ENCODE measurements around the gene IRX4. TPM values are rescaled to one million over a fixed set of nuclear protein-coding genes. Genes with fewer than 3 reads are reported as not detected.

IRX4 gene
- total and polyA plus RNA-seq, 2 donors (not counting 3 experiments of a cell fraction or from before 2014, with no cell fraction given), result not detected

DNA sequence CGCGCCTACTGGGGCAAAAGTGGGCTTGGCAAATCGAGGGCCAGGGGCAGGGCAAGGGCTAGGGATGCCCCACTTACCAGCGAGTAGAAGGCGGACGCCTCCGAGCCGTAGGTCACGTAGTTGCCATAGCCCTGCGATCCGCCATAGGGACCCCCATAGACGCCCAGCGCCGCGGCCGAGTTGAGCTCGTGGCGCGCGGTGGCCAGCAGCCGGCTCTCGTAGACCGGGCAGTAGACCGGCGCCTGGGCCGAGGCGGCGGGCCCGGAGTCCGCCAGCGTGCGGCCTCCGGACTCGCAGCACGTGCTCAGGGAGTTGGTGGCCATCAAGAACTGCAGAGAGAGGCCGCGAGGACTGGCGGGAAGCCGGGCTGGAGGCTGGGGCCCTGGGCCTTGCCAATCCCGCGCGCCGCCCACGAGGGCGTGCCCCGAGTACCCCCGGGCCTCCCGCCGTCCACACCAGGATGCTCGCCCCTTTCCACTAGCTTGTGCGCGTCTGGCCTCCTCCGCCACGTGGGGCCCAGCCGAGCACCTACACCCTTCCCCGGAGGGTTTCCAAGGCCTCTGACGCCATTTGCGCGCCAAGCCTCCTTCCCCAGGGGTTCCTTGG, 891 bp downstream of the IRX4 start:
- H3K4me1 ChIP-seq (ENCODE audit: control insufficient read depth, extremely low read depth, insufficient read depth, low read length), result no peaks in the 10 kb centered on the region
- H3K27me3 ChIP-seq (ENCODE audit: control insufficient read depth in 2 of 2, insufficient read depth in 2 of 2, low read length in 2 of 2), result peaks cover 75 to 94% of the 10 kb centered on the region in 2 experiments
- TF ChIP-seq EZH2 (IDR thresholded peaks at IDR 0.05; ENCODE audit: borderline replicate concordance, low read depth, low read length, severe bottlenecking) (no peak), POLR2A (IDR thresholded peaks at IDR 0.05; ENCODE audit: low read depth, low read length) (no peak), POLR2AphosphoS5 (IDR thresholded peaks at IDR 0.05; ENCODE audit: insufficient read depth, low read depth, low read length) (no peak), MYC (IDR thresholded peaks at IDR 0.05; ENCODE audit: low read depth, low read length) (no peak), FOS (IDR thresholded peaks at IDR 0.05; ENCODE audit: borderline replicate concordance, insufficient read depth, low read length) (no peak), JUN (IDR thresholded peaks at IDR 0.05; ENCODE audit: borderline replicate concordance, insufficient read depth, insufficient read length, low read depth) (no peak), MAX (IDR thresholded peaks at IDR 0.05; ENCODE audit: insufficient read depth, insufficient read length) (no peak), GATA2 (IDR thresholded peaks at IDR 0.05; ENCODE audit: insufficient read depth, insufficient read length, low read depth, low read length) (no peak)
- TF ChIP-seq, protein P1, sequence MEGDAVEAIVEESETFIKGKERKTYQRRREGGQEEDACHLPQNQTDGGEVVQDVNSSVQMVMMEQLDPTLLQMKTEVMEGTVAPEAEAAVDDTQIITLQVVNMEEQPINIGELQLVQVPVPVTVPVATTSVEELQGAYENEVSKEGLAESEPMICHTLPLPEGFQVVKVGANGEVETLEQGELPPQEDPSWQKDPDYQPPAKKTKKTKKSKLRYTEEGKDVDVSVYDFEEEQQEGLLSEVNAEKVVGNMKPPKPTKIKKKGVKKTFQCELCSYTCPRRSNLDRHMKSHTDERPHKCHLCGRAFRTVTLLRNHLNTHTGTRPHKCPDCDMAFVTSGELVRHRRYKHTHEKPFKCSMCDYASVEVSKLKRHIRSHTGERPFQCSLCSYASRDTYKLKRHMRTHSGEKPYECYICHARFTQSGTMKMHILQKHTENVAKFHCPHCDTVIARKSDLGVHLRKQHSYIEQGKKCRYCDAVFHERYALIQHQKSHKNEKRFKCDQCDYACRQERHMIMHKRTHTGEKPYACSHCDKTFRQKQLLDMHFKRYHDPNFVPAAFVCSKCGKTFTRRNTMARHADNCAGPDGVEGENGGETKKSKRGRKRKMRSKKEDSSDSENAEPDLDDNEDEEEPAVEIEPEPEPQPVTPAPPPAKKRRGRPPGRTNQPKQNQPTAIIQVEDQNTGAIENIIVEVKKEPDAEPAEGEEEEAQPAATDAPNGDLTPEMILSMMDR (IDR thresholded peaks at IDR 0.05; ENCODE audit: extremely low read depth in 1 of 2, insufficient read depth in 1 of 2, low read depth in 1 of 2, low read length in 2 of 2), result no peak
- no peak overlapping the region for H3K27ac ChIP-seq (ENCODE audit: insufficient read depth, low read depth, low read length)
- no peak overlapping the region for H3K4me3 ChIP-seq (replicated peaks in 1 of 3; ENCODE audit: insufficient read depth in 1 of 3, low read depth in 1 of 3, low read length in 3 of 3)
- intact Hi-C loops (cut with micrococcal nuclease) (no loop called here), dilution Hi-C loops (cut with MboI; ENCODE audit: extremely low pct_ligation_motif_present, low sequenced_read_pairs) (no loop called here)
- no TSS peak for BruUV-seq (replicated peaks)
- POLR2A ChIA-PET, result no interaction called here
- no peak for DNase-seq (ENCODE audit: low read depth, low spot score)
- no peak for FAIRE-seq
- H3K36me3 ChIP-seq (ENCODE audit: control insufficient read depth in 2 of 2, extremely low read depth in 1 of 2, insufficient read depth in 2 of 2, low read length in 2 of 2), result no peaks in the 10 kb centered on the region
- H4K20me1 ChIP-seq (replicated peaks; ENCODE audit: control insufficient read depth, extremely low read depth, insufficient read depth, low read length), result no peaks in the 10 kb centered on the region
- no peak overlapping the region for H3K4me2 ChIP-seq (ENCODE audit: insufficient read depth, low read length)
- H3K79me2 ChIP-seq (ENCODE audit: control insufficient read depth, insufficient read depth, low read length), result no peaks in the 10 kb centered on the region
- no peak overlapping the region for H3K9ac ChIP-seq (replicated peaks; ENCODE audit: extremely low read depth, insufficient read depth, low read length)
- H3K9me3 ChIP-seq (replicated peaks; ENCODE audit: control insufficient read depth, insufficient read depth, low read length), result no peaks in the 10 kb centered on the region
- CTCF ChIA-PET, result no interaction called here
- no peak overlapping the region for H2AFZ ChIP-seq (ENCODE audit: low read depth, low read length)
- H3K9me1 ChIP-seq (replicated peaks; ENCODE audit: control insufficient read depth, extremely low read depth, insufficient read depth, low read length), result no peaks in the 10 kb centered on the region
